H1 (cell line): Measurements from ENCODE around the gene SBNO2. TPM values are rescaled to one million over a fixed set of nuclear protein-coding genes. Genes with fewer than 3 reads are reported as not detected.

ENCODE experiments used
- EP300 ChIP-seq, 2 experiments: IDR thresholded peaks; 1 replicate in 1 of 2; 2 replicates in 1 of 2; pipeline ENCODE4 v1.6.1; 2011 to 2012; ENCODE audit warnings: low read depth in 2 of 2, low read length in 2 of 2, mild to moderate bottlenecking in 2 of 2, borderline replicate concordance in 1 of 2, inconsistent platforms in 1 of 2, moderate library complexity in 1 of 2
- SAP30 ChIP-seq: fragments of 300-600 bp; sonication (generic); IDR thresholded peaks from 2 replicates; pipeline ENCODE4 v1.7.1; 2012; ENCODE audit warnings: low read length, moderate library complexity, mild to moderate bottlenecking, inconsistent platforms; ENCODE audit not compliant: insufficient read depth, insufficient replicate concordance
- polyA plus RNA-seq, 7 experiments: library from polyadenylated mRNA; depleted of rRNA in 3 of 7; stranded (reverse) in 5 of 7; unstranded in 2 of 7; fragments of >200 nt in 5 of 7; fragments of 200-250 nt in 2 of 7; gene quantifications; 1 replicate in 5 of 7; 2 replicates in 1 of 7; 4 replicates in 1 of 7; pipeline versions ENCODE4 v1.2.1 to v1.2.3, GENCODE V29; 2011 to 2013; ENCODE audit warnings: missing spikeins in 2 of 7, mixed read lengths in 2 of 7
- total RNA-seq: library from RNA; stranded (reverse); fragmentation: NEBNext Ultra II Directional; extraction: Animal tissue kit (Norgen Biotek cat#: 25700); gene quantifications from 2 replicates; pipeline ENCODE4 v1.2.1, GENCODE V29; 2021
- TF ChIP-seq, protein P1 (sequence below), 3 experiments: IDR thresholded peaks; 1 replicate in 2 of 3; 2 replicates in 1 of 3; pipeline versions ENCODE4 v1.5.1 to v1.6.1; 2011; ENCODE audit warnings: low read length in 3 of 3, mild to moderate bottlenecking in 3 of 3, inconsistent platforms in 2 of 3, low read depth in 1 of 3, moderate library complexity in 1 of 3; ENCODE audit not compliant: insufficient read depth in 1 of 3; ENCODE audit errors: control extremely low read depth in 1 of 3

SBNO2 gene
- total and polyA plus RNA-seq, 2 of the 8 experiments (the other 6 are each of a cell fraction or from before 2014, with no cell fraction given) = 12.2 to 31.4 TPM

DNA sequence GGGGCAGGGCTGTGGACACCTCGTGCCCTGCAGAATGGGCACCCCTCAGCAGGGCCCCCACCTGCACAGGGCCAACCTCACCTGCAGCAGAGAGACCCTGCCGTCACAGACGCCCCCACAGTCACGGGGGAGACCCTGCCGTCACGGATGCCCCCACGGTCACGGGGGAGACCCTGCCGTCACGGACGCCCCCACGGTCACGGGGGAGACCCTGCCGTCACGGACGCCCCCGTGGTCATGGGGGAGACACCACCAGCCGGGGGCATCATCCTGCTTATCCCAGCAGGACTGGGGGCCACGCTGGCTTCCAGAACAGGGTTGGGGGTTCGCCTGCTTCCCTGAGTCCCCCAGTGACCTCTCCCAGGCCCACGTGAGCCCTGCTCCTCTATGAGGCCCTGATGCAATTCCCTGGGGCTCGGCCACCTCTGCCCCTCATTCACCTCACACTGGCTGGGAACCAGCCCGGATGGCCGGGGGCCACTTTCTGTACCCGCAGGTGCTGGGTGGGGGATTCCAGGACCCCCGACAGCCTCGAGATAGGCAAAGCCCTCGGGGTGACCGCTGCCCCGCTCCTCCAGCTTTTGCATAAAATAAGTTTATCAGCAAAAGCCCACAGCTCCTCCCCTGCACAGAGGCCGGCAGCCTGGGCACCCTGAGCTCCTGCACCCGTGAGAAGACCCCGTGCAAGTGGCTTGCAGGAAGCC is 23.6 kb downstream of the SBNO2 start (continued):
- TF ChIP-seq SAP30 (no peak), EP300 (IDR thresholded peaks at IDR 0.05; ENCODE audit: borderline replicate concordance in 1 of 2, low read depth in 2 of 2, low read length in 2 of 2) (no peak)
- TF ChIP-seq, protein P1, sequence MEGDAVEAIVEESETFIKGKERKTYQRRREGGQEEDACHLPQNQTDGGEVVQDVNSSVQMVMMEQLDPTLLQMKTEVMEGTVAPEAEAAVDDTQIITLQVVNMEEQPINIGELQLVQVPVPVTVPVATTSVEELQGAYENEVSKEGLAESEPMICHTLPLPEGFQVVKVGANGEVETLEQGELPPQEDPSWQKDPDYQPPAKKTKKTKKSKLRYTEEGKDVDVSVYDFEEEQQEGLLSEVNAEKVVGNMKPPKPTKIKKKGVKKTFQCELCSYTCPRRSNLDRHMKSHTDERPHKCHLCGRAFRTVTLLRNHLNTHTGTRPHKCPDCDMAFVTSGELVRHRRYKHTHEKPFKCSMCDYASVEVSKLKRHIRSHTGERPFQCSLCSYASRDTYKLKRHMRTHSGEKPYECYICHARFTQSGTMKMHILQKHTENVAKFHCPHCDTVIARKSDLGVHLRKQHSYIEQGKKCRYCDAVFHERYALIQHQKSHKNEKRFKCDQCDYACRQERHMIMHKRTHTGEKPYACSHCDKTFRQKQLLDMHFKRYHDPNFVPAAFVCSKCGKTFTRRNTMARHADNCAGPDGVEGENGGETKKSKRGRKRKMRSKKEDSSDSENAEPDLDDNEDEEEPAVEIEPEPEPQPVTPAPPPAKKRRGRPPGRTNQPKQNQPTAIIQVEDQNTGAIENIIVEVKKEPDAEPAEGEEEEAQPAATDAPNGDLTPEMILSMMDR (IDR thresholded peaks at IDR 0.05; ENCODE audit: control extremely low read depth in 1 of 3, insufficient read depth in 1 of 3, low read depth in 1 of 3, low read length in 3 of 3) = no peak
- TF ChIP-seq, all 59 proteins: peak for 0
